ENCODE measurements around the gene SELENOM. TPM values are rescaled to one million over a fixed set of nuclear protein-coding genes. Genes with fewer than 3 reads are reported as not detected.

SELENOM gene
- 252 TPM for total RNA-seq

- DNase-seq (ENCODE audit: low spot score): peak; percentile 97
Observed at GRCh38 chr22:31107178-31107893, at the start of gene SELENOM. SELENOM (minus strand) TSS chr22:31107568; CDS start chr22:31107505, 63 bp downstream.

GRCh38 chr22:31155422-31155821 lies 48.1 kb upstream of the SELENOM start:
- DNase-seq (ENCODE audit: low spot score): no peak

GRCh38 chr22:31154975-31155374 lies 47.6 kb upstream of the SELENOM start:
- DNase-seq (ENCODE audit: low spot score): no peak

GRCh38 chr22:31153357-31153756 lies 46.0 kb upstream of the SELENOM start:
- DNase-seq (ENCODE audit: low spot score): no peak

GRCh38 chr22:31151872-31152271 lies 44.5 kb upstream of the SELENOM start:
- no peak for DNase-seq (ENCODE audit: low spot score)

GRCh38 chr22:31150615-31151014 lies 43.2 kb upstream of the SELENOM start:
- no peak for DNase-seq (ENCODE audit: low spot score)

GRCh38 chr22:31148953-31149627 lies 41.7 kb upstream of the SELENOM start:
- DNase-seq (ENCODE audit: low spot score): peak; percentile 60

- DNase-seq (ENCODE audit: low spot score): no peak
Observed at GRCh38 chr22:31148488-31148887, 41.1 kb upstream of the SELENOM start.

- no peak for DNase-seq (ENCODE audit: low spot score)
Observed at GRCh38 chr22:31144223-31144622, 36.9 kb upstream of the SELENOM start.

GRCh38 chr22:31143537-31143936 lies 36.2 kb upstream of the SELENOM start:
- no peak for DNase-seq (ENCODE audit: low spot score)

- DNase-seq (ENCODE audit: low spot score): no peak
Observed at GRCh38 chr22:31143038-31143437, 35.7 kb upstream of the SELENOM start.

- DNase-seq (ENCODE audit: low spot score): no peak
Observed at GRCh38 chr22:31142285-31142684, 34.9 kb upstream of the SELENOM start.

- DNase-seq (ENCODE audit: low spot score): no peak
Observed at GRCh38 chr22:31141551-31141950, 34.2 kb upstream of the SELENOM start.

- DNase-seq (ENCODE audit: low spot score): no peak
Observed at GRCh38 chr22:31140746-31141145, 33.4 kb upstream of the SELENOM start.

- DNase-seq (ENCODE audit: low spot score): peak; percentile 42
Observed at GRCh38 chr22:31139866-31140716, 32.7 kb upstream of the SELENOM start, which contains the start of gene PLA2G3. PLA2G3 (minus strand) TSS chr22:31140508; CDS start chr22:31140354, 154 bp downstream.

GRCh38 chr22:31139066-31139465 lies 31.7 kb upstream of the SELENOM start:
- DNase-seq (ENCODE audit: low spot score): no peak

- DNase-seq (ENCODE audit: low spot score): no peak
Observed at GRCh38 chr22:31138126-31138525, 30.8 kb upstream of the SELENOM start.

GRCh38 chr22:31137721-31138120 lies 30.4 kb upstream of the SELENOM start:
- no peak for DNase-seq (ENCODE audit: low spot score)

- no peak for DNase-seq (ENCODE audit: low spot score)
Observed at GRCh38 chr22:31136711-31137110, 29.3 kb upstream of the SELENOM start.

GRCh38 chr22:31136155-31136554 lies 28.8 kb upstream of the SELENOM start:
- no peak for DNase-seq (ENCODE audit: low spot score)

- no peak for DNase-seq (ENCODE audit: low spot score)
Observed at GRCh38 chr22:31135706-31136105, 28.3 kb upstream of the SELENOM start.

GRCh38 chr22:31134688-31135087 lies 27.3 kb upstream of the SELENOM start:
- DNase-seq (ENCODE audit: low spot score): no peak

Measured in mucosa of gallbladder (tissue), 1 donor.